Endothelial cell (in vitro differentiated cells): ENCODE data around the gene MAZ. TPM values are rescaled to one million over a fixed set of nuclear protein-coding genes. Genes with fewer than 3 reads are reported as not detected.

Experiments used
- total RNA-seq: library from RNA; stranded (reverse); fragmentation: NEBNext Ultra II Directional; extraction: Animal tissue kit (Norgen Biotek cat#: 25700); gene quantifications from one replicate; pipeline ENCODE4 v1.2.1, GENCODE V29; 2021; ENCODE audit not compliant: unreplicated experiment

The MAZ gene
- total RNA-seq, 1 donor from 2014 or later, result 407 TPM

Other genes with a start within 250 kb of the MAZ start
- gene SPN, start 143.3 kb upstream of the MAZ start, total RNA-seq, result 1.5 TPM
- 30.4 TPM for gene QPRT, start 127.3 kb upstream of the MAZ start, total RNA-seq
- gene C16orf54, start 60.5 kb upstream of the MAZ start, total RNA-seq, result not detected
- not detected for gene ZG16, start 28.3 kb upstream of the MAZ start, total RNA-seq
- 40.7 TPM for gene KIF22, start 15.8 kb upstream of the MAZ start, total RNA-seq
- gene PRRT2, start 5.7 kb downstream of the MAZ start, total RNA-seq, result 15.0 TPM
- gene PAGR1, start 9.6 kb downstream of the MAZ start, total RNA-seq, result 38.6 TPM
- gene MVP, start 13.9 kb downstream of the MAZ start, total RNA-seq, result 2.0 TPM
- gene CDIPT, start 56.7 kb downstream of the MAZ start, total RNA-seq, result 85.0 TPM
- 34.2 TPM for gene SEZ6L2, start 93.0 kb downstream of the MAZ start, total RNA-seq
- 3.0 TPM for gene ASPHD1, start 94.0 kb downstream of the MAZ start, total RNA-seq
- gene KCTD13, start 119.7 kb downstream of the MAZ start, total RNA-seq, result 25.8 TPM
- 217 TPM for gene TMEM219, start 155.6 kb downstream of the MAZ start, total RNA-seq
- 178 TPM for gene TAOK2, start 167.3 kb downstream of the MAZ start, total RNA-seq
- 5.2 TPM for gene HIRIP3, start 189.1 kb downstream of the MAZ start, total RNA-seq
- gene INO80E, start 189.7 kb downstream of the MAZ start, total RNA-seq, result 94.4 TPM
- gene DOC2A, start 204.5 kb downstream of the MAZ start, total RNA-seq, result 7.4 TPM
- gene C16orf92, start 216.7 kb downstream of the MAZ start, total RNA-seq, result not detected
- 1.4 TPM for gene TLCD3B, start 224.7 kb downstream of the MAZ start, total RNA-seq